ENCODE results near the gene VEGFA. TPM values are rescaled to one million over a fixed set of nuclear protein-coding genes. Genes with fewer than 3 reads are reported as not detected.

VEGFA gene
- total and polyA plus RNA-seq, 2 of the 8 experiments (the other 6 are each of a cell fraction or from before 2014, with no cell fraction given) = 42.2 to 58.5 TPM

DNA sequence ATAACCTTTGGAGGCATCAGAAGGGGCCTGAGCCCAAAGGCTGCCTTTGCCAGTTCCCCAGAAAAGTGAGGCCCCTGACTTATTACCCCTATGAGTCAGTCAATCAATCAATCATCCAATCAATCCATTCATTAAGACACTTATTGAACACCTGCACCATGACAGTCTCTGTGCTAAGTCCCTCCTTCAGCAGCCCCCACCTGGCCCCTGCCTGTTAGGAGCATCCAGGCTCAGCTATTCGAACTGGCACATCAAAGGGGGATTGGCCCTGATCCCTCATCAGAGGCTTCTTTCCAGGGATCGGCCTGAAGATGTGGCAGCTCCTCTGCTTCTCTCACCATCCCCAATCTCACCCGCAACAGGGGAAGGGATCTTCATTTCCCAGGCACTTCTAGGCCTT, 27.7 kb upstream of the VEGFA start:
- no peak overlapping the region for H3K56ac ChIP-seq (replicated peaks; ENCODE audit: insufficient read length, low read depth, low read length)
- no peak overlapping the region for H2AK5ac ChIP-seq (ENCODE audit: low read depth, low read length)
- no peaks in the 10 kb centered on the region for H3K36me3 ChIP-seq (ENCODE audit: control insufficient read depth in 2 of 4, insufficient read depth in 4 of 4, low read length in 3 of 4)
- no peak overlapping the region for H3K27ac ChIP-seq (ENCODE audit: low read depth, low read length)
- no peak overlapping the region for H4K8ac ChIP-seq (ENCODE audit: extremely low read depth, insufficient read depth, low read length)
- no peaks in the 10 kb centered on the region for H3K79me1 ChIP-seq (ENCODE audit: low read depth, low read length)
- H3K4ac ChIP-seq (replicated peaks; ENCODE audit: insufficient read length, low read depth, low read length) = no peak overlapping the region
- no peak overlapping the region for H4K91ac ChIP-seq (replicated peaks; ENCODE audit: insufficient read length, low read length)
- no peak overlapping the region for H3K4me3 ChIP-seq (ENCODE audit: extremely low read depth in 1 of 4, insufficient read depth in 2 of 4, low read depth in 3 of 4, low read length in 4 of 4)
- DNase-seq (ENCODE audit: low read depth in 1 of 2, low spot score in 2 of 2) (no peak), FAIRE-seq (no peak)
- H3K9ac ChIP-seq (replicated peaks in 1 of 4; ENCODE audit: extremely low read depth in 1 of 4, low read depth in 3 of 4, low read length in 3 of 4) = no peak overlapping the region
- H3K18ac ChIP-seq (ENCODE audit: extremely low read depth, low read length) = no peak overlapping the region
- H3K23ac ChIP-seq (ENCODE audit: insufficient read length) = no peak overlapping the region
- H2BK15ac ChIP-seq (ENCODE audit: low read length) = no peak overlapping the region
- no peak overlapping the region for H3K14ac ChIP-seq (ENCODE audit: insufficient read length)
- no peak overlapping the region for H2BK20ac ChIP-seq (ENCODE audit: low read length)
- H2BK120ac ChIP-seq (replicated peaks; ENCODE audit: low read depth, low read length) = no peak overlapping the region
- peaks cover 0 to 3% of the 10 kb centered on the region in 2 experiments for H4K20me1 ChIP-seq (replicated peaks in 1 of 2; ENCODE audit: control insufficient read depth in 1 of 2, insufficient read depth in 2 of 2, low read length in 2 of 2)
- POLR2A ChIA-PET (ENCODE audit: partially characterized antibody) = interaction anchor here (0.9 to 1.0 kb wide), 5 partner anchors 27 to 367 kb away, joined by 3 to 4 read pairs (median 3); partner anchors contain the start of gene GTPBP2
- H3K27me3 ChIP-seq (replicated peaks in 1 of 4; ENCODE audit: control insufficient read depth in 3 of 4, extremely low read depth in 1 of 4, insufficient read depth in 3 of 4, low read length in 3 of 4) = no peaks in the 10 kb centered on the region
- TF ChIP-seq SIRT6 (IDR thresholded peaks at IDR 0.05; ENCODE audit: low read length) (no peak), KDM1A (IDR thresholded peaks at IDR 0.05; ENCODE audit: borderline replicate concordance, low read length) (no peak), TCF12 (IDR thresholded peaks at IDR 0.05; ENCODE audit: low read depth, low read length) (no peak), RBBP5 (IDR thresholded peaks at IDR 0.05; ENCODE audit: borderline replicate concordance, low read depth, low read length) (no peak), JUND (IDR thresholded peaks at IDR 0.05; ENCODE audit: low read length) (no peak), TAF1 (IDR thresholded peaks at IDR 0.05; ENCODE audit: low read depth, low read length) (no peak), CBX5 (IDR thresholded peaks at IDR 0.05; ENCODE audit: low read depth, low read length) (no peak), KDM5A (IDR thresholded peaks at IDR 0.05; ENCODE audit: low read length) (no peak), RFX5 (IDR thresholded peaks at IDR 0.05; ENCODE audit: borderline replicate concordance, low read depth, low read length) (no peak), SUZ12 (IDR thresholded peaks at IDR 0.05; ENCODE audit: low read length) (no peak)
- no peak overlapping the region for H2BK12ac ChIP-seq (ENCODE audit: low read depth, low read length)
- H3K9me3 ChIP-seq (ENCODE audit: insufficient read depth in 2 of 2, low read depth in 1 of 2, low read length in 1 of 2) = no peaks in the 10 kb centered on the region
- H3K4me1 ChIP-seq (replicated peaks in 1 of 4; ENCODE audit: control insufficient read depth in 3 of 4, insufficient read depth in 4 of 4, low read length in 3 of 4) = peaks cover 0 to 18% (median 6%) of the 10 kb centered on the region in 4 experiments; a peak in 5 of 7 replicates
- CTCF ChIA-PET (ENCODE audit: partially characterized antibody) = interaction anchor here (1.0 to 8.3 kb wide), 10 partner anchors 18 to 339 kb away, joined by 3 to 137 read pairs (median 12); partner anchors contain the start of gene VEGFA
- H2BK5ac ChIP-seq (ENCODE audit: low read depth, low read length) = no peak overlapping the region
- H2AFZ ChIP-seq (ENCODE audit: low read length) = no peak overlapping the region
- 88% methylated on average over 3 of the region's 3 CpGs; no CpG with 5 or more reads in 1 of the 2 experiments for WGBS, 2 experiments (ENCODE audit: extremely low coverage in 1 of 2, insufficient coverage in 1 of 2, insufficient read length in 1 of 2, insufficient replicate concordance in 2 of 2, low coverage in 1 of 2, low lambda C conversion rate in 2 of 2, missing lambda C conversion rate in 1 of 2)
- no peaks in the 10 kb centered on the region for H3K79me2 ChIP-seq (ENCODE audit: control insufficient read depth in 1 of 2, insufficient read depth in 2 of 2, low read length in 2 of 2)
- H4K5ac ChIP-seq (ENCODE audit: insufficient read length, low read depth, low read length) = no peak overlapping the region
- H3K4me2 ChIP-seq (ENCODE audit: insufficient read depth in 1 of 2, low read depth in 2 of 2, low read length in 2 of 2) = no peak overlapping the region
- peaks cover 7% of the 10 kb centered on the region; the same call in 1 of the 2 replicates for H3K23me2 ChIP-seq (ENCODE audit: low read depth, low read length)
